ENCODE data around the gene TBC1D20. TPM values are rescaled to one million over a fixed set of nuclear protein-coding genes. Genes with fewer than 3 reads are reported as not detected.

TBC1D20 gene
- total RNA-seq, 6 experiments from 2014 or later = 36.7 to 47.0 (median 42.1) TPM

GRCh38 chr20:437787-438486 lies 24.4 kb downstream of the TBC1D20 start:
- Mint-ChIP-seq H3K27me3 (ENCODE audit: insufficient read depth) (no peaks in the 10 kb centered on the region; the same call in none of the 2 replicates), H3K9me3 (no peaks in the 10 kb centered on the region), H3K4me3 (no peak overlapping the region), H3K4me1 (ENCODE audit: low read depth) (peaks cover 12% of the 10 kb centered on the region), H3K36me3 (ENCODE audit: low read depth) (peaks cover 30% of the 10 kb centered on the region; the same call in 1 of the 2 replicates), H3K27ac (no peak overlapping the region)
- DNase-seq = no peak
- no peak for TF ChIP-seq CTCF (IDR thresholded peaks at IDR 0.05)

- Mint-ChIP-seq H3K4me1 (ENCODE audit: low read depth) (peaks cover 12% of the 10 kb centered on the region), H3K27ac (no peak overlapping the region), H3K9me3 (no peaks in the 10 kb centered on the region), H3K27me3 (ENCODE audit: insufficient read depth) (no peaks in the 10 kb centered on the region; the same call in none of the 2 replicates), H3K36me3 (ENCODE audit: low read depth) (peaks cover 21% of the 10 kb centered on the region), H3K4me3 (no peak overlapping the region)
- TF ChIP-seq CTCF (IDR thresholded peaks at IDR 0.05) = no peak
- DNase-seq = no peak
Measured at GRCh38 chr20:436476-436875, 25.9 kb downstream of the TBC1D20 start.

GRCh38 chr20:435558-435957 lies 26.8 kb downstream of the TBC1D20 start:
- peaks cover 1% of the 10 kb centered on the region for H3K27me3 Mint-ChIP-seq (ENCODE audit: insufficient read depth)
- H3K27ac Mint-ChIP-seq = peak overlapping the region; percentile 41; the same call in 1 of the 2 replicates
- H3K4me3 Mint-ChIP-seq = no peak overlapping the region
- peaks cover 25% of the 10 kb centered on the region for H3K36me3 Mint-ChIP-seq (ENCODE audit: low read depth)
- TF ChIP-seq CTCF (IDR thresholded peaks at IDR 0.05) = no peak
- peaks cover 12% of the 10 kb centered on the region for H3K4me1 Mint-ChIP-seq (ENCODE audit: low read depth)
- no peaks in the 10 kb centered on the region for H3K9me3 Mint-ChIP-seq
- DNase-seq = no peak

GRCh38 chr20:434661-435419 lies 27.5 kb downstream of the TBC1D20 start:
- no peak for TF ChIP-seq CTCF (IDR thresholded peaks at IDR 0.05)
- Mint-ChIP-seq H3K9me3 (no peaks in the 10 kb centered on the region), H3K27ac (peak overlapping the region; percentile 11; the same call in 1 of the 2 replicates), H3K4me3 (no peak overlapping the region), H3K27me3 (ENCODE audit: insufficient read depth) (peaks cover 3% of the 10 kb centered on the region), H3K36me3 (ENCODE audit: low read depth) (peaks cover 27% of the 10 kb centered on the region), H3K4me1 (ENCODE audit: low read depth) (peaks cover 12% of the 10 kb centered on the region)
- no peak for DNase-seq

GRCh38 chr20:434221-434620 lies 28.1 kb downstream of the TBC1D20 start:
- peaks cover 3% of the 10 kb centered on the region for H3K27me3 Mint-ChIP-seq (ENCODE audit: insufficient read depth)
- peaks cover 26% of the 10 kb centered on the region for H3K36me3 Mint-ChIP-seq (ENCODE audit: low read depth)
- DNase-seq = no peak
- H3K9me3 Mint-ChIP-seq = no peaks in the 10 kb centered on the region
- peaks cover 12% of the 10 kb centered on the region for H3K4me1 Mint-ChIP-seq (ENCODE audit: low read depth)
- no peak overlapping the region for H3K4me3 Mint-ChIP-seq
- TF ChIP-seq CTCF (IDR thresholded peaks at IDR 0.05) = no peak
- H3K27ac Mint-ChIP-seq = peak overlapping the region; percentile 11; the same call in 1 of the 2 replicates
